Activated naive CD4-positive, alpha-beta T cell treated with anti-CD3 and anti-CD28 coated beads, Interleukin-2, amount 10 ng/mL, durations not matched to agents 7 days and 5 days (primary cell): Measurements from ENCODE around the gene RPTOR.
A peak's percentile ranks its signal among the peaks of the same experiment; 100 is the strongest.

ENCODE experiments used
- CTCF ChIA-PET: fragments of 350-600 bp; sonication (Branson Sonifier 250); formaldehyde crosslinking; loops from one replicate; lab custom pipeline; 2021; ENCODE audit warnings: antibody characterized with exemption; lab: Charles Lee
- DNase-seq: peaks from one replicate; pipeline ENCODE4 v3.0.0-alpha.2; 2020
- H3K27ac Mint-ChIP-seq: one replicate; pipeline ENCODE4 v1.8.0; 2021; ENCODE audit warnings: mild to moderate bottlenecking, moderate library complexity, mixed read lengths
- H3K27me3 Mint-ChIP-seq: one replicate; pipeline ENCODE4 v1.8.0; 2021; ENCODE audit warnings: mild to moderate bottlenecking, mixed read lengths
- H3K36me3 Mint-ChIP-seq: one replicate; pipeline ENCODE4 v1.8.0; 2021; ENCODE audit warnings: mixed read lengths
- H3K4me1 Mint-ChIP-seq: one replicate; pipeline ENCODE4 v1.8.0; 2021; ENCODE audit warnings: mixed read lengths
- H3K4me3 Mint-ChIP-seq: one replicate; pipeline ENCODE4 v1.8.0; 2021; ENCODE audit warnings: mild to moderate bottlenecking, moderate library complexity, mixed read lengths
- H3K9me3 Mint-ChIP-seq: one replicate; pipeline ENCODE4 v1.8.0; 2021; ENCODE audit warnings: mixed read lengths

Gene RPTOR

GRCh38 chr17:80940171-80941123, 395.8 kb downstream of the RPTOR start:
- H3K4me1 Mint-ChIP-seq, result peaks cover 45% of the 10 kb centered on the region
- H3K9me3 Mint-ChIP-seq, result no peaks in the 10 kb centered on the region
- CTCF ChIA-PET, result no interaction called here
- H3K27me3 Mint-ChIP-seq, result peaks cover 8% of the 10 kb centered on the region
- H3K27ac Mint-ChIP-seq, result no peak overlapping the region
- no peak for DNase-seq
- peaks cover 29% of the 10 kb centered on the region for H3K36me3 Mint-ChIP-seq
- H3K4me3 Mint-ChIP-seq, result no peak overlapping the region

GRCh38 chr17:80941171-80941570, 396.5 kb downstream of the RPTOR start:
- DNase-seq, result no peak
- Mint-ChIP-seq H3K27me3 (peaks cover 8% of the 10 kb centered on the region), H3K36me3 (peaks cover 33% of the 10 kb centered on the region), H3K9me3 (no peaks in the 10 kb centered on the region), H3K4me1 (peaks cover 40% of the 10 kb centered on the region), H3K4me3 (no peak overlapping the region), H3K27ac (no peak overlapping the region)
- CTCF ChIA-PET, result no interaction called here

GRCh38 chr17:80941743-80942422, 397.2 kb downstream of the RPTOR start:
- H3K36me3 Mint-ChIP-seq, result peaks cover 40% of the 10 kb centered on the region
- no peak overlapping the region for H3K4me3 Mint-ChIP-seq
- no peak for DNase-seq
- CTCF ChIA-PET, result no interaction called here
- H3K9me3 Mint-ChIP-seq, result peaks cover 5% of the 10 kb centered on the region
- H3K27me3 Mint-ChIP-seq, result peaks cover 4% of the 10 kb centered on the region
- peak overlapping the region; percentile 49 for H3K27ac Mint-ChIP-seq
- peaks cover 41% of the 10 kb centered on the region for H3K4me1 Mint-ChIP-seq

GRCh38 chr17:80942423-80943345, 398.0 kb downstream of the RPTOR start:
- H3K4me3 Mint-ChIP-seq, result no peak overlapping the region
- H3K27me3 Mint-ChIP-seq, result peaks cover 2% of the 10 kb centered on the region
- peaks cover 5% of the 10 kb centered on the region for H3K9me3 Mint-ChIP-seq
- no peak for DNase-seq
- H3K27ac Mint-ChIP-seq, result no peak overlapping the region
- H3K36me3 Mint-ChIP-seq, result peaks cover 43% of the 10 kb centered on the region
- peaks cover 36% of the 10 kb centered on the region for H3K4me1 Mint-ChIP-seq
- CTCF ChIA-PET, result no interaction called here

GRCh38 chr17:80943346-80944145, 398.9 kb downstream of the RPTOR start:
- H3K36me3 Mint-ChIP-seq, result peaks cover 43% of the 10 kb centered on the region
- CTCF ChIA-PET, result no interaction called here

GRCh38 chr17:80944326-80944725, 399.7 kb downstream of the RPTOR start:
- CTCF ChIA-PET, result no interaction called here
- peaks cover 5% of the 10 kb centered on the region for H3K9me3 Mint-ChIP-seq
- peaks cover 40% of the 10 kb centered on the region for H3K36me3 Mint-ChIP-seq
- no peak overlapping the region for H3K4me3 Mint-ChIP-seq
- H3K27ac Mint-ChIP-seq, result peak overlapping the region; percentile 19
- H3K4me1 Mint-ChIP-seq, result peaks cover 19% of the 10 kb centered on the region
- no peak for DNase-seq
- H3K27me3 Mint-ChIP-seq, result no peaks in the 10 kb centered on the region

More at GRCh38 chr17:80943346-80944145, 398.9 kb downstream of the RPTOR start:
- Mint-ChIP-seq H3K27ac (no peak overlapping the region), H3K4me1 (peaks cover 27% of the 10 kb centered on the region), H3K27me3 (no peaks in the 10 kb centered on the region), H3K9me3 (peaks cover 5% of the 10 kb centered on the region), H3K4me3 (no peak overlapping the region)
- DNase-seq, result no peak

- CTCF ChIA-PET, result no interaction called here
- DNase-seq, result no peak
- peak overlapping the region; percentile 33 for H3K27ac Mint-ChIP-seq
- H3K4me3 Mint-ChIP-seq, result no peak overlapping the region
- peaks cover 13% of the 10 kb centered on the region for H3K4me1 Mint-ChIP-seq
- peaks cover 5% of the 10 kb centered on the region for H3K9me3 Mint-ChIP-seq
- H3K36me3 Mint-ChIP-seq, result peaks cover 43% of the 10 kb centered on the region
- H3K27me3 Mint-ChIP-seq, result no peaks in the 10 kb centered on the region
Observed at GRCh38 chr17:80945736-80946135, 401.1 kb downstream of the RPTOR start.

- Mint-ChIP-seq H3K4me1 (peaks cover 14% of the 10 kb centered on the region), H3K9me3 (peaks cover 5% of the 10 kb centered on the region), H3K36me3 (peaks cover 40% of the 10 kb centered on the region), H3K27ac (no peak overlapping the region), H3K4me3 (no peak overlapping the region), H3K27me3 (no peaks in the 10 kb centered on the region)
- CTCF ChIA-PET, result no interaction called here
- DNase-seq, result no peak
Observed at GRCh38 chr17:80946449-80946848, 401.8 kb downstream of the RPTOR start.

- H3K4me3 Mint-ChIP-seq, result no peak overlapping the region
- CTCF ChIA-PET, result no interaction called here
- no peak for DNase-seq
- no peak overlapping the region for H3K27ac Mint-ChIP-seq
- peaks cover 20% of the 10 kb centered on the region for H3K4me1 Mint-ChIP-seq
- peaks cover 36% of the 10 kb centered on the region for H3K36me3 Mint-ChIP-seq
- peaks cover 5% of the 10 kb centered on the region for H3K9me3 Mint-ChIP-seq
- no peaks in the 10 kb centered on the region for H3K27me3 Mint-ChIP-seq
Observed at GRCh38 chr17:80947200-80947940, 402.7 kb downstream of the RPTOR start.

- no peak for DNase-seq
- Mint-ChIP-seq H3K27me3 (no peaks in the 10 kb centered on the region), H3K9me3 (peaks cover 5% of the 10 kb centered on the region), H3K36me3 (peaks cover 37% of the 10 kb centered on the region), H3K4me1 (peaks cover 23% of the 10 kb centered on the region), H3K4me3 (no peak overlapping the region), H3K27ac (no peak overlapping the region)
- CTCF ChIA-PET, result interaction anchor here (0.5 kb wide), 1 partner anchor 153 kb away, joined by 3 read pairs; no protein-coding TSS in a partner anchor
Observed at GRCh38 chr17:80948019-80948975, 403.7 kb downstream of the RPTOR start.

GRCh38 chr17:80948976-80949450, 404.4 kb downstream of the RPTOR start:
- no peak for DNase-seq
- Mint-ChIP-seq H3K9me3 (peaks cover 5% of the 10 kb centered on the region), H3K27ac (peak overlapping the region; percentile 62), H3K4me1 (peaks cover 23% of the 10 kb centered on the region), H3K36me3 (peaks cover 39% of the 10 kb centered on the region), H3K4me3 (no peak overlapping the region), H3K27me3 (no peaks in the 10 kb centered on the region)
- CTCF ChIA-PET, result interaction anchor here (0.5 kb wide), 1 partner anchor 154 kb away, joined by 3 read pairs; no protein-coding TSS in a partner anchor
